ENCODE data around the gene DSEL. TPM values are rescaled to one million over a fixed set of nuclear protein-coding genes. Genes with fewer than 3 reads are reported as not detected.

The DSEL gene
- total RNA-seq, 1 donor from 2014 or later = 7.1 TPM

DNA sequence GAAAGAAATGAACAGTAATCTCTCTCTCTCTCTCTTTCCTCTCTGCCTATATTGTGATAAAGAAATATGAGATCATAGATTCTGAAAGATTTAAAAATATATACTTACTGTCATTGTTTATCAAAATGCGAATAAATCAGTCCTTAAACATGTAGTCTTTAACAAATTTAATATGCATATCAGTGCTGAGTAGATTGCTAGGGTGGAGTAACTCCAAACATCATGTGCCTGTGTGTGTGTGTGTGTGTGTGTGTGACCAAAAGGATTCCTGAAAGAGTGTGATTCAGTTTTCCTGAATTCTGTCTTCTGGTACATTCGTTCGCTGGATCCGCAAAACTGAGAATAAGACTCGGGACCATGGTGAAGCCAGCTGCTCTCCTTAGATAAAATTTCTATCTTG, 24.0 kb upstream of the DSEL start:
- TF ChIP-seq, protein P1, sequence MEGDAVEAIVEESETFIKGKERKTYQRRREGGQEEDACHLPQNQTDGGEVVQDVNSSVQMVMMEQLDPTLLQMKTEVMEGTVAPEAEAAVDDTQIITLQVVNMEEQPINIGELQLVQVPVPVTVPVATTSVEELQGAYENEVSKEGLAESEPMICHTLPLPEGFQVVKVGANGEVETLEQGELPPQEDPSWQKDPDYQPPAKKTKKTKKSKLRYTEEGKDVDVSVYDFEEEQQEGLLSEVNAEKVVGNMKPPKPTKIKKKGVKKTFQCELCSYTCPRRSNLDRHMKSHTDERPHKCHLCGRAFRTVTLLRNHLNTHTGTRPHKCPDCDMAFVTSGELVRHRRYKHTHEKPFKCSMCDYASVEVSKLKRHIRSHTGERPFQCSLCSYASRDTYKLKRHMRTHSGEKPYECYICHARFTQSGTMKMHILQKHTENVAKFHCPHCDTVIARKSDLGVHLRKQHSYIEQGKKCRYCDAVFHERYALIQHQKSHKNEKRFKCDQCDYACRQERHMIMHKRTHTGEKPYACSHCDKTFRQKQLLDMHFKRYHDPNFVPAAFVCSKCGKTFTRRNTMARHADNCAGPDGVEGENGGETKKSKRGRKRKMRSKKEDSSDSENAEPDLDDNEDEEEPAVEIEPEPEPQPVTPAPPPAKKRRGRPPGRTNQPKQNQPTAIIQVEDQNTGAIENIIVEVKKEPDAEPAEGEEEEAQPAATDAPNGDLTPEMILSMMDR (IDR thresholded peaks at IDR 0.05; ENCODE audit: insufficient read depth, low read length, poor library complexity, severe bottlenecking) = no peak

DNA sequence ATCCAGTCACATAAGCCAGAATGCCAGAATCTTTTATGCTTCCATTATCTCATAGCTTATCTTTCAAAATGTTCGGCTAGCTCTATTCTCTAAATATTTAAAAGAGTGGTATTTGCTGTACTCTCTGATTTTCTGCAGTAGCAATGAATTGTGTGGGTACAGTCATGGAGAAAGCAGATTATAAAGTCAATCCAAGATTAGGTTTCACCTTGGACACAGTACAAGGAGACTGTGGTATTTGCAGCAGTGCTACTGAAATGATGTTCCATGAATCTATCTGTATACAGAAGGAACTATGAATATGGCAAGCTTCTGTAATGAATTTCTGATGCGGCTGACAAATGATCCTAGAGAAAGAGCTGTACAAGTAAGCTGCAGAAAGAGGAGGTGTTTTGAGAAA, 15.4 kb upstream of the DSEL start:
- no peak for DNase-seq (ENCODE audit: low read depth)
- Histone ChIP-seq H3K27me3 (ENCODE audit: control insufficient read depth, insufficient read depth, low read length) (no peaks in the 10 kb centered on the region), H3K36me3 (ENCODE audit: control insufficient read depth, insufficient read depth, low read length) (no peaks in the 10 kb centered on the region), H3K4me3 (ENCODE audit: low read depth, low read length) (no peak overlapping the region)
- TF ChIP-seq, protein P1 (IDR thresholded peaks at IDR 0.05; ENCODE audit: insufficient read depth, low read length, poor library complexity, severe bottlenecking) = no peak

More for the DNA sequence above, 24.0 kb upstream of the DSEL start:
- no peak for DNase-seq (ENCODE audit: low read depth)
- Histone ChIP-seq H3K4me3 (ENCODE audit: low read depth, low read length) (no peak overlapping the region), H3K27me3 (ENCODE audit: control insufficient read depth, insufficient read depth, low read length) (no peaks in the 10 kb centered on the region), H3K36me3 (ENCODE audit: control insufficient read depth, insufficient read depth, low read length) (no peaks in the 10 kb centered on the region)

DNA sequence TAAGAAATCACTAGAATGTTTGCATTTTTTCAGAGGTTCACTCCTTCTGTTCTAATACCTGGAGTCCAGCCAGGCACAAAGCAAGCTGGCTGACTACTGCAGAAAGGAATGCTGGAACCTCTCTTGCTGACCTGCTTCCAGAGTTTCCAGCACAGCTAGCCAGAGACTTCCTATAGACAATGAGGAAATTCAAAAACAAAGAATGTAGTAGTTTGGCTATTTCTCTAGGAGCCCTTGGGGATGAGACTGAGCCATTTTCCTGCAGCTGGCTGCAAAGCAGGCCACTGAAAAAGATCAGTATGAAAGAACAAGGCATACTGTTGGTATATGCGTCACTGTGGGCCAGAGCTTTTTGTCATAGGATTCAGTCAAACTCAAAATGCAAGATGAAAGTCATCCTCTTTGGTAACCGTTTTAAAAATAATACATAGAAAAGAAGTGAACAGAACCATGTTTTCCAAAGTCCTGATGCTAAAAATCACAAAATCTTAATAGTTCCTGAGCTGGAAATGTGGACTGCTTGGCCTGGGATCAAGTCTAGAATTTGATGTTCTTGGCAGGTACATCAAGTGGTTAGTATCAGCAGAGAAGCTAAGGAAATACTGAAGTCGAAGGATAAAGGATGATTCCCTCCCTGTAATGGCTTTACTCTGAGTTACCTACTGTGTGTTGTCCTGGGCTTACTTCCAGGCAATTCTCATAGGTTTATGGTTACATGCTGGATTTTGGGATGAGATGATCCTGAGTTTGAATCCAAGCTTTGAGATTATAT, 9.0 kb upstream of the DSEL start:
- TF ChIP-seq, protein P1 (IDR thresholded peaks at IDR 0.05; ENCODE audit: insufficient read depth, low read length, poor library complexity, severe bottlenecking) = no peak
- Histone ChIP-seq H3K36me3 (ENCODE audit: control insufficient read depth, insufficient read depth, low read length) (no peaks in the 10 kb centered on the region), H3K4me3 (ENCODE audit: low read depth, low read length) (no peak overlapping the region), H3K27me3 (ENCODE audit: control insufficient read depth, insufficient read depth, low read length) (no peaks in the 10 kb centered on the region)
- DNase-seq (ENCODE audit: low read depth) = peak; percentile 94

DNA sequence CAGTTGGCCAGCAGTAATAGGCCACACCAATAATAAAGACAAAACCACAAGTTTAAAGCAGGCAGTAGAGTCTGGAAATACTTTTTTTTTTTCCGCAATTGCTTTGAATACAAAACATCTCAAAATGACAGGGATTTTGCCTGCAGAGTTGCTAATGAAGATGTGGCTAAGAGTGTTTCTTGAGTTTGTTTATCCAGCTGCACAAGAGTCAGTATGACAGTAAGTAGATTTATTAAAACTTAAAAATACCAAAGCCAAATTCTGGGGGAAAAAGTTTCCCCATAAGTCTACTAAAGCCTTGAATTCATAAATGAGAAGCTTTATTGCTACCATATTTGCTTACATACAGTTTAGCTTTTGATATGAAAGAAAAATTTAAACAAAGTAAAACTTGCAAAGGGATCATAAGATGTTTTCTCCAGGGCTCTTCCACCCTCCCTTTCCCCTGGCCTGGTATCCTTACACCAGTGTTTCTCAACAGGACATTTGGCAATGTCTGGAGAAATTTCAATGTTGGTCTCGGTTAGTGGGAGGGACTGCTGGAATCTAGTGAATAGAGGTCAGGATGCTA, 3.9 kb upstream of the DSEL start:
- H3K36me3 ChIP-seq (ENCODE audit: control insufficient read depth, insufficient read depth, low read length) = no peaks in the 10 kb centered on the region
- no peaks in the 10 kb centered on the region for H3K27me3 ChIP-seq (ENCODE audit: control insufficient read depth, insufficient read depth, low read length)
- TF ChIP-seq, protein P1 (IDR thresholded peaks at IDR 0.05; ENCODE audit: insufficient read depth, low read length, poor library complexity, severe bottlenecking) = no peak
- no peak overlapping the region for H3K4me3 ChIP-seq (ENCODE audit: low read depth, low read length)
- DNase-seq (ENCODE audit: low read depth) = no peak

DNA sequence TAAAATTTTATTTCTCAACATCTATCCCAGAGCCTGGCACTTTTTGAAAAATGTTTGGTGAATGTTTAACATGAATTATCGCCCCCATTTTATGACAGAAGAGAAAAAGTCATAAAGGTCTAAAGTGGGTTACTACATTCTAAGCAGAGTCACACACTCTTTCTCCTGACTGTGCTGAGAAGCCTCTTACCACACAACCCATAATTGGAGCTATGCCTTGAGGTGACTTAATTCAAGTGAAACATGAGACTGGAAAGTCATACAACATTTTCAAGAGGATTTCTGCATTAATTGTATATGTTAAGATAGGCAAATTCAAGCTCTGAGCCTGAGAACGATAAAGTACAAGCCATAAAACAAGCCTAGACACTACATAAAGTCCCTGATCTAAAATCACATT, 3.1 kb upstream of the DSEL start:
- Histone ChIP-seq H3K36me3 (ENCODE audit: control insufficient read depth, insufficient read depth, low read length) (no peaks in the 10 kb centered on the region), H3K27me3 (ENCODE audit: control insufficient read depth, insufficient read depth, low read length) (no peaks in the 10 kb centered on the region), H3K4me3 (ENCODE audit: low read depth, low read length) (no peak overlapping the region)
- no peak for DNase-seq (ENCODE audit: low read depth)
- TF ChIP-seq, protein P1 (IDR thresholded peaks at IDR 0.05; ENCODE audit: insufficient read depth, low read length, poor library complexity, severe bottlenecking) = no peak
